Neural progenitor cell (in vitro differentiated cells): ENCODE results near the gene FAM131B. TPM values are rescaled to one million over a fixed set of nuclear protein-coding genes. Genes with fewer than 3 reads are reported as not detected.

Source experiments
- DNase-seq: peaks from one replicate; pipeline ENCODE4 v3.0.0-alpha.2; 2016; ENCODE audit warnings: low spot score
- H2AFZ ChIP-seq: fragments of 200-600 bp; sonication (generic); replicated peaks from 2 replicates; pipeline ENCODE4 v1.6.1; 2016; ENCODE audit warnings: antibody characterized with exemption
- H3F3A ChIP-seq: fragments of 200-600 bp; sonication (generic); 2 replicates; pipeline ENCODE4 v1.6.1; 2016; ENCODE audit warnings: antibody characterized with exemption, low read depth
- H3K27ac ChIP-seq: fragments of 200-600 bp; sonication (generic); 2 replicates; pipeline ENCODE4 v1.5.1; 2016; ENCODE audit warnings: mild to moderate bottlenecking
- H3K27me3 ChIP-seq: fragments of 200-600 bp; sonication (generic); 2 replicates; pipeline ENCODE4 v1.6.1; 2016; ENCODE audit warnings: mild to moderate bottlenecking, moderate library complexity
- H3K36me3 ChIP-seq: fragments of 200-600 bp; sonication (generic); 2 replicates; pipeline ENCODE4 v1.5.1; 2016
- H3K4me1 ChIP-seq: fragments of 200-600 bp; sonication (generic); 2 replicates; pipeline ENCODE4 v1.6.1; 2016; ENCODE audit warnings: mixed run types
- H3K4me2 ChIP-seq: fragments of 200-600 bp; sonication (generic); 2 replicates; pipeline ENCODE4 v1.6.1; 2016
- H3K4me3 ChIP-seq: fragments of 200-600 bp; sonication (generic); 2 replicates; pipeline ENCODE4 v1.5.1; 2016
- H3K79me2 ChIP-seq: fragments of 200-600 bp; sonication (generic); 2 replicates; pipeline ENCODE4 v1.6.1; 2016; ENCODE audit warnings: low read depth
- H3K9ac ChIP-seq: fragments of 200-600 bp; sonication (generic); 2 replicates; pipeline ENCODE4 v1.6.1; 2016
- H3K9me3 ChIP-seq: fragments of 200-600 bp; sonication (generic); 2 replicates; pipeline ENCODE4 v1.5.1; 2016; ENCODE audit warnings: low read depth
- H4K20me1 ChIP-seq: fragments of 200-600 bp; sonication (generic); 2 replicates; pipeline ENCODE4 v1.6.1; 2016; ENCODE audit warnings: low read depth
- H3K27ac Mint-ChIP-seq: 3 replicates; pipeline ENCODE4 v1.8.0; 2021; ENCODE audit warnings: mixed read lengths
- H3K27me3 Mint-ChIP-seq: 2 replicates; pipeline ENCODE4 v1.8.0; 2022; ENCODE audit warnings: low read depth, mild to moderate bottlenecking, inconsistent platforms, moderate library complexity, mixed read lengths; ENCODE audit not compliant: insufficient read depth
- H3K36me3 Mint-ChIP-seq: 3 replicates; pipeline ENCODE4 v1.8.0; 2021; ENCODE audit warnings: mixed read lengths
- H3K4me1 Mint-ChIP-seq: 3 replicates; pipeline ENCODE4 v1.8.0; 2021; ENCODE audit warnings: mixed read lengths
- H3K4me3 Mint-ChIP-seq: 3 replicates; pipeline ENCODE4 v1.8.0; 2021; ENCODE audit warnings: mild to moderate bottlenecking, moderate library complexity, mixed read lengths
- H3K9me3 Mint-ChIP-seq: 3 replicates; pipeline ENCODE4 v1.8.0; 2020; ENCODE audit warnings: mixed read lengths
- CTCF ChIP-seq: fragments of 200-600 bp; sonication (generic); IDR thresholded peaks from 2 replicates; pipeline ENCODE4 v1.5.1; 2017; ENCODE audit warnings: antibody characterized with exemption, mild to moderate bottlenecking
- EZH2 ChIP-seq: fragments of 200-600 bp; sonication (generic); IDR thresholded peaks from 2 replicates; pipeline ENCODE4 v1.6.1; 2017; ENCODE audit warnings: antibody characterized with exemption, mild to moderate bottlenecking, moderate library complexity
- EZH2phosphoT487 ChIP-seq: fragments of 200-600 bp; sonication (generic); IDR thresholded peaks from 2 replicates; pipeline ENCODE4 v1.6.1; 2017; ENCODE audit warnings: antibody characterized with exemption
- total RNA-seq: library from RNA; depleted of rRNA; stranded (reverse); fragments of >200 nt; gene quantifications from 2 replicates; pipeline ENCODE4 v1.2.3, GENCODE V29; 2015; ENCODE audit warnings: low replicate concordance

FAM131B gene
- total RNA-seq, 1 donor from 2014 or later = 20.1 TPM

GRCh38 chr7:143389316-143390103 is 27.0 kb upstream of the FAM131B start:
- Histone ChIP-seq H3K36me3 (no peaks in the 10 kb centered on the region), H3F3A (no peaks in the 10 kb centered on the region), H3K27ac (no peak overlapping the region), H3K79me2 (peaks cover 13% of the 10 kb centered on the region), H2AFZ (no peak overlapping the region), H3K4me3 (no peak overlapping the region), H3K27me3 (no peaks in the 10 kb centered on the region), H3K9me3 (no peaks in the 10 kb centered on the region), H3K4me1 (no peaks in the 10 kb centered on the region), H3K4me2 (no peak overlapping the region), H4K20me1 (peaks cover 39% of the 10 kb centered on the region), H3K9ac (no peak overlapping the region)
- Mint-ChIP-seq H3K27me3 (peaks cover 5% of the 10 kb centered on the region), H3K4me3 (no peak overlapping the region), H3K36me3 (peaks cover 25% of the 10 kb centered on the region), H3K9me3 (no peaks in the 10 kb centered on the region), H3K4me1 (no peaks in the 10 kb centered on the region), H3K27ac (no peak overlapping the region)
- no peak for TF ChIP-seq EZH2phosphoT487
- TF ChIP-seq CTCF = no peak
- no peak for TF ChIP-seq EZH2
- DNase-seq = no peak

GRCh38 chr7:143388491-143389101 is 26.1 kb upstream of the FAM131B start:
- H3K27ac ChIP-seq = no peak overlapping the region
- Mint-ChIP-seq H3K36me3 (peaks cover 21% of the 10 kb centered on the region), H3K4me3 (no peak overlapping the region), H3K27me3 (peaks cover 2% of the 10 kb centered on the region), H3K27ac (no peak overlapping the region), H3K9me3 (no peaks in the 10 kb centered on the region), H3K4me1 (no peaks in the 10 kb centered on the region)
- TF ChIP-seq EZH2phosphoT487 (no peak), EZH2 (no peak), CTCF (no peak)
- no peak overlapping the region for H2AFZ ChIP-seq
- no peak for DNase-seq
- no peak overlapping the region for H3K4me2 ChIP-seq
- no peak overlapping the region for H3K9ac ChIP-seq
- peaks cover 22% of the 10 kb centered on the region for H3K79me2 ChIP-seq
- no peaks in the 10 kb centered on the region for H3K9me3 ChIP-seq
- H4K20me1 ChIP-seq = peaks cover 47% of the 10 kb centered on the region
- no peaks in the 10 kb centered on the region for H3K4me1 ChIP-seq
- H3K27me3 ChIP-seq = no peaks in the 10 kb centered on the region
- no peaks in the 10 kb centered on the region for H3F3A ChIP-seq
- no peaks in the 10 kb centered on the region for H3K36me3 ChIP-seq
- no peak overlapping the region for H3K4me3 ChIP-seq

- H3K9me3 ChIP-seq = no peaks in the 10 kb centered on the region
- H3K79me2 ChIP-seq = peaks cover 28% of the 10 kb centered on the region
- H3K36me3 ChIP-seq = no peaks in the 10 kb centered on the region
- peaks cover 52% of the 10 kb centered on the region for H4K20me1 ChIP-seq
- DNase-seq = no peak
- Mint-ChIP-seq H3K27ac (no peak overlapping the region), H3K27me3 (no peaks in the 10 kb centered on the region), H3K4me3 (no peak overlapping the region), H3K9me3 (no peaks in the 10 kb centered on the region), H3K36me3 (peaks cover 19% of the 10 kb centered on the region), H3K4me1 (peaks cover 1% of the 10 kb centered on the region)
- H3K27ac ChIP-seq = no peak overlapping the region
- no peaks in the 10 kb centered on the region for H3F3A ChIP-seq
- H3K9ac ChIP-seq = no peak overlapping the region
- no peak overlapping the region for H2AFZ ChIP-seq
- H3K4me1 ChIP-seq = no peaks in the 10 kb centered on the region
- no peak overlapping the region for H3K4me3 ChIP-seq
- TF ChIP-seq EZH2phosphoT487 (no peak), CTCF (no peak), EZH2 (no peak)
- H3K4me2 ChIP-seq = no peak overlapping the region
- H3K27me3 ChIP-seq = no peaks in the 10 kb centered on the region
Measured at GRCh38 chr7:143388051-143388450, 25.5 kb upstream of the FAM131B start.
